BLaER1 treated with 17β-estradiol and CSF1 and Interleukin-3, amounts not matched to agents 10 nM and 100 nM (cell line): ENCODE results near the gene RGS5.

Source experiments
- H3K27ac ChIP-seq, 11 experiments: shearing (Covaris generic); formaldehyde crosslinking; 2 replicates each; pipeline ENCODE4 v1.8.1; 2022
- H3K27me3 ChIP-seq, 11 experiments: shearing (Covaris generic); formaldehyde crosslinking; 2 replicates each; pipeline ENCODE4 v1.8.1; 2022
- H3K36me3 ChIP-seq, 11 experiments: shearing (Covaris generic); formaldehyde crosslinking; 2 replicates each; pipeline ENCODE4 v1.8.1; 2022
- H3K4me1 ChIP-seq, 10 experiments: shearing (Covaris generic); formaldehyde crosslinking; 2 replicates each; pipeline ENCODE4 v1.8.1; 2022
- H3K4me2 ChIP-seq, 11 experiments: shearing (Covaris generic); formaldehyde crosslinking; 2 replicates each; pipeline ENCODE4 v1.8.1; 2022
- H3K4me3 ChIP-seq, 10 experiments: shearing (Covaris generic); formaldehyde crosslinking; 2 replicates each; pipeline ENCODE4 v1.8.1; 2022
- H3K9ac ChIP-seq, 11 experiments: shearing (Covaris generic); formaldehyde crosslinking; 2 replicates each; pipeline ENCODE4 v1.8.1; 2022
- H3K9me3 ChIP-seq, 11 experiments: shearing (Covaris generic); formaldehyde crosslinking; replicated peaks in 1 of 11; 2 replicates each; pipeline ENCODE4 v1.8.1; 2022
- H4K20me1 ChIP-seq, 11 experiments: shearing (Covaris generic); formaldehyde crosslinking; 2 replicates each; pipeline ENCODE4 v1.8.1; 2022
- Cebpa-rat ChIP-seq, 11 experiments: shearing (Covaris generic); IDR thresholded peaks; 2 replicates each; pipeline ENCODE4 v1.8.1; 2022

The RGS5 gene

DNA sequence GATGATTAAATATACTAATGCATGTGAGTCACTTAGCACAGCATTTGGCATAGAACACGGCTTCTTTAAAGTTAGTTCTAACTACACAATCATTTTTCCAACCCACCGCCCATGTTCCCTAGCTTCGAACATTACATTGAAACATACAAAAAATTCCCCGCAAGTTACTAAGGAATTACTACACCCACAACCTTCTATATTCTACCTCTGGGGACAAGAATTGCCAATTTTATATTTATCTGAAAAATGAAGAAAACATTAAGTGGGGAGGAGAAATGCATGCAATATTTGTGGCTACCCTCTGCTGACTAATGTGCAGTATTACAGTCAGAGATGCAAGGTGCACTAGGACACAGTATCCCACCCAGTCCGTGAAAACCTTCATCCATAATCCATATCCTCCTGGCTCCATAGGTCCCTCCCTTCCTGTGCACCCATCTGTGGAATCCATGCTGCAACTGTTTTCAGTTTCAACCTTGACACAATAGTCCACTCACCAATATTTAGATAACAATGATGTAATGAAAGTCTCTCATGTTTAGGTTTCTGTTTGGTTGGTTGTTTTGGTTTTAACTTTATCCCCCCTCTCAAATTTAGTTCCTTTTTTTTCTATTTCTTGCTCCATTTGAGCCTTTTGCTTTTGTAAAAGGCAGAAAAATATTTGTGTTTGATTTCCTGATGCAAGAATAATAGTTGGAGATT, 31.6 kb downstream of the RGS5 start:
- H3K27me3 ChIP-seq = no peaks in the 10 kb centered on the region
- H3K4me1 ChIP-seq = peaks cover 0 to 11% (median 0%) of the 10 kb centered on the region in 10 experiments; a peak in 6 of 20 replicates
- no peak overlapping the region for H3K9ac ChIP-seq
- no peaks in the 10 kb centered on the region for H4K20me1 ChIP-seq
- H3K9me3 ChIP-seq = no peaks in the 10 kb centered on the region
- no peak overlapping the region for H3K27ac ChIP-seq
- no peaks in the 10 kb centered on the region for H3K36me3 ChIP-seq
- H3K4me2 ChIP-seq = no peak overlapping the region
- no peak overlapping the region for H3K4me3 ChIP-seq
- no peak for TF ChIP-seq Cebpa-rat (IDR thresholded peaks at IDR 0.05)

DNA sequence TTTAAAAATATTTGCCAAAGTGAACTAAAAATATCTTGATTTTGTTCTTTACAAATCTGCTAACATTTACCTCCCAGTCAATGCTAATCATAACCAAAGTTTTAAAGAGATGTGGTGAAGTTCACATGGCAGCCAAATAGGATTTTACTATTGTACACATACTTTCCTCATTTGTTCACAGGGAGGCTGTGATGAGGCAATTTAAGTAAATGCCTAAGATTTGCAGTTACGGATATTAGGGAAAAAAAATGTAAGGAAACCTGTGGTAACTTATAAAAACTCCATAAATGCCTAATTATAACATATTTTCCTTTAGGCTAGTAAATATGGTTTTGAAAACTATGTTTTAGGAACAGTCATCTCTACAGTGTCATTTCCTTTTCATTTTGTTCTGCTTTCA, 32.4 kb downstream of the RGS5 start:
- no peak overlapping the region for H3K9ac ChIP-seq
- no peaks in the 10 kb centered on the region for H3K36me3 ChIP-seq
- no peak overlapping the region for H3K4me2 ChIP-seq
- H3K9me3 ChIP-seq = no peaks in the 10 kb centered on the region
- H3K4me3 ChIP-seq = no peak overlapping the region
- H3K4me1 ChIP-seq = peaks cover 0 to 11% (median 0%) of the 10 kb centered on the region in 10 experiments; a peak in 6 of 20 replicates
- no peaks in the 10 kb centered on the region for H3K27me3 ChIP-seq
- no peak for TF ChIP-seq Cebpa-rat (IDR thresholded peaks at IDR 0.05)
- H4K20me1 ChIP-seq = no peaks in the 10 kb centered on the region
- H3K27ac ChIP-seq = no peak overlapping the region

DNA sequence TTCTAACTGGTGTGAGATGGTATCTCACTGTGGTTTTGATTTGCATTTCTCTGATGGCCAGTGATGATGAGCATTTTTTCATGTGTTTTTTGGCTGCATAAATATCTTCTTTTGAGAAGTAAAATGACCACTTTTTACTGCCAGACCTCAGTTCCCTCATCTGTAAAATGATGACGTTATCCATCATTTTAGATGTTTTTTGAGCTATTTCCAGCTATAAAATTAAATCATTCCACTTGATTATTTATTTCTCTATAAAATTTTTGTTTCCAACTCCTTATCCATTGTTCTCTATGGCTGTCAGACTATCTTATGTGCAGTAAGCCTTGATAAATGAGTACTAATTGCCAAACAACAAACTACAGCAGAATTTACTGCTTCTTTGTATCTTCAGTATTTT, 33.2 kb downstream of the RGS5 start:
- Histone ChIP-seq H3K27me3 (no peaks in the 10 kb centered on the region), H3K4me1 (peaks cover 0 to 11% (median 0%) of the 10 kb centered on the region in 10 experiments; a peak in 6 of 20 replicates), H3K4me3 (no peak overlapping the region), H4K20me1 (no peaks in the 10 kb centered on the region), H3K9ac (no peak overlapping the region), H3K9me3 (no peaks in the 10 kb centered on the region), H3K36me3 (no peaks in the 10 kb centered on the region), H3K27ac (no peak overlapping the region), H3K4me2 (no peak overlapping the region)
- no peak for TF ChIP-seq Cebpa-rat (IDR thresholded peaks at IDR 0.05)

DNA sequence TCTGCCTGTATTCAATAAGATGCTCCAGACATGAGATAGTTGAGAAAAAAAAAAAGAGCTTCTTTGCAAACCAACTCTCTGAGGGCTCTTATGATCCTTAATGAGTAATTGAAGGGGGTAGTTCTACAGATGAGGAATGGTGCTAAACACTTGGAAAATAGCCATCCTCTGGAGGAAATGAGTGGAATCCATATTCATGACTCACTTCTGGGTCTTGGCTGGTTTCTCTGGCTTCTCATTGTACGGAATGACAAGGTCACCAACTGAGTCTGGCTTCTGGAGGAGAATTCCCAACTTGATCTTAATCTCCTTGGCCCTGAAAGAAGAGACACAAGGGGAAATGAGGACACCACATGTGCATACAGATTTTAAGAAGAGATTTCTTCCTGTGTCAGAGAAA, 34.7 kb downstream of the RGS5 start:
- Histone ChIP-seq H3K9ac (no peak overlapping the region), H3K27me3 (no peaks in the 10 kb centered on the region), H3K4me2 (no peak overlapping the region), H3K4me3 (no peak overlapping the region), H4K20me1 (no peaks in the 10 kb centered on the region), H3K27ac (no peak overlapping the region), H3K4me1 (peaks cover 0 to 11% (median 0%) of the 10 kb centered on the region in 10 experiments; a peak in 6 of 20 replicates), H3K36me3 (no peaks in the 10 kb centered on the region), H3K9me3 (no peaks in the 10 kb centered on the region)
- no peak for TF ChIP-seq Cebpa-rat (IDR thresholded peaks at IDR 0.05)

DNA sequence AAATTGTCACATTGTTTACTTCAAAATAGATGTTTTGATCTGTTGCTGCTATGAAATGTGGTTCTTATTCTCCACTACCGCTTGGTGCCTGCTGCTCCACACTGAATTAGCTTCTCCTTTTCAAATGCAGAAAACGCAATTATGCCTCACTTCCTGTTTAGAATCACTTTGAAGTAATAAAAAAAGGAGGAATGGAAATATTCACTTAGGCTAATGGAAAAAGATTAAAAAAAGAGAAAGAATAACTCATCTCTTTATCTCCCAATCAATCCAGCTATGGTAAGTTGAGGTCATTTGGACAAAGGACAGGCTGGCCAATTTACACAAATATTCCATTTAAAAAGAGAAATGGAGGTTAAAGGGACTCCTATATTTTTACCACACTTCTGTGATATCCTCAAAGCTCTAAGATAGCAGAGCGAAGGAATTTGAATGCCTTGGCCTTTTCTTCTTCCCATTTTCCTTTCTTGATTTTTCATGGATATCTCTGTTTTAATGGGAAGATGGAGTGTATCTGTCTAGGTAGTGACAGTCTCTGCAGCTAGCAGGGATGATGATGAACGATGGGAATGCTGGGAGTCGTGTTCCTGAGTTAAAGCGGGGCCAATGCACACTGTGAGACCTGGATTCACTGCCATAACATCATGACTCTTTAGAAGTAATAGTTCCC, 35.7 kb downstream of the RGS5 start:
- H3K9ac ChIP-seq = no peak overlapping the region

DNA sequence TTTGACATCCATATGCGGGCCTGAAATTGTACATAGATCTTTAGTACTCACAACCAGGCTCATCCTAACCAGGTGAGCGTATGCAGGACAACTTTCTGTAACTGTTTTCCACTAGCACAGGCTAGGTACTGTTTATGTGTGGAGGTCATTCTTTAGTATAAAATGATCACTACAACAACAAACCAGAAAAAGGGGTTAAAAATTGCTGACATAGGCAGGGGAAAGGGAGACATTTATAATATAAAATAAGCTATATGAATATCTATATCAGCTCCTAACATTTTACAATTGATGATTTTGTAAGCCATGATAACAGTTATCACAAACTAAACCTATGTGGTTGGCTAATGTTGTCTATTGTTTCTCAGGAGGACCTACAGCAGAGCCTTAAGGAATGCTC, 37.6 kb downstream of the RGS5 start:
- Histone ChIP-seq H3K9ac (no peak overlapping the region), H3K4me3 (no peak overlapping the region), H3K9me3 (no peaks in the 10 kb centered on the region), H3K36me3 (no peaks in the 10 kb centered on the region), H3K27ac (no peak overlapping the region), H3K27me3 (no peaks in the 10 kb centered on the region), H4K20me1 (no peaks in the 10 kb centered on the region), H3K4me1 (peaks cover 0 to 11% (median 0%) of the 10 kb centered on the region in 10 experiments; a peak in 6 of 20 replicates), H3K4me2 (no peak overlapping the region)
- TF ChIP-seq Cebpa-rat (IDR thresholded peaks at IDR 0.05) = no peak

More for the DNA sequence above, 35.7 kb downstream of the RGS5 start:
- Histone ChIP-seq H3K36me3 (no peaks in the 10 kb centered on the region), H3K4me3 (no peak overlapping the region), H3K4me1 (peaks cover 0 to 11% (median 0%) of the 10 kb centered on the region in 10 experiments; a peak in 6 of 20 replicates), H3K9me3 (no peaks in the 10 kb centered on the region), H3K27me3 (no peaks in the 10 kb centered on the region), H3K27ac (no peak overlapping the region), H3K4me2 (peak overlapping the region in 3 of 11 experiments; percentile 4 to 31 (median 8); a peak in 2 of 22 replicates), H4K20me1 (no peaks in the 10 kb centered on the region)
- TF ChIP-seq Cebpa-rat (IDR thresholded peaks at IDR 0.05) = no peak

DNA sequence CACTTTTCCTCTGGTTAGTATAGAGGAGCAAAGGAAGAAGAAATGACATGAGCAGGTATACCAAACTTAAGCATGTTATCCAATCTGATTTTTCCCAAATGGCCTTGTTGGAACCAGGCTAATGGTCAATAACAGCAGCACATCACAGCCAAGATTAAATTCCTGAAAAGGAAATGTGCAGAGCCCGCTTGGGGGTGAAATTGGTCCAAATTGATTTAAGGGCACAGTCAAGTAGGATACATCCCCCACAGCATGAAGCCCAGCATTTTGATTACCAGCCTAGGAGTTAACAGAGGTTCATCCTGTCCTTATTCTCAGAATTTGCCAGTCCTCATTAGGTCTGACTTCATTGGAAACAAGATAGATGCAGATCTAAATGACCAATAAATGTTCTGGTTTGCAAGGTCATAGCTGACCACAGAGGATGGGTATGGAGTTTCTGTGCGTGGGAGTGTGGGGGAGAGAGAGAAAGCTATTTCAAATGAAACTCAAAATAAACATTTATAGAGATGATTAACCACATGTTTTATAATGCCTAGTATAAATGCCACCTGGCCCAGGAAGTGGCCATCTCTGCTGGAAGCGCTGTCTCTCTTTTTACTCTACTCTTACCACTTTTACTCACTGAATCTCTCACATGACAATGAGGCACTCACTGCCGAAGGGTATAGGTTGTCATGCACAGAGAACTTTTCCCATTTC, 38.7 kb downstream of the RGS5 start:
- Histone ChIP-seq H3K4me3 (no peak overlapping the region), H3K27ac (no peak overlapping the region), H3K27me3 (no peaks in the 10 kb centered on the region), H3K36me3 (no peaks in the 10 kb centered on the region), H3K4me2 (no peak overlapping the region), H3K9me3 (peaks cover 0 to under 1% (median 0%) of the 10 kb centered on the region in 11 experiments; a peak in 1 of 22 replicates), H3K4me1 (peaks cover 0 to 11% (median 0%) of the 10 kb centered on the region in 10 experiments; a peak in 6 of 20 replicates), H3K9ac (no peak overlapping the region), H4K20me1 (no peaks in the 10 kb centered on the region)
- no peak for TF ChIP-seq Cebpa-rat (IDR thresholded peaks at IDR 0.05)

DNA sequence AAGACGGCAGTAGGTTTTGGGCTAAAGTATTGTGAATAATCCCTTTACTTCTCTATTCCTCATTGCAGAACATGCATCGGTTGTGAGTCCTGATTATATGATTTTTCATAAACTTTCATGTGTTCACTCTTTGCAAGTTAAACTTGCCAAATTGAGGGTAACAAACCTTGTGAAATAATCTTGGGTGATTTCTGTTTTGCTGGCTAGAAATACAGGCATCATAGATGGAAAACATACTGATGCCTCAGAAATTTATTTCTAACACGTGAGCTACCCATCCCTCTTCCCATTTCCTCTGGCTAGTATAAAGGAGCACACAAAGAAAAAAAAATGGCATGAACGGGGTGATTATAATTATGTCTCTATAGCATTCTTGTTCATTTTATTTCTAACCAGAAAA, 39.6 kb downstream of the RGS5 start:
- Histone ChIP-seq H3K27ac (no peak overlapping the region), H3K9me3 (peaks cover 0 to 10% (median 8%) of the 10 kb centered on the region in 11 experiments; a peak in 11 of 22 replicates)

DNA sequence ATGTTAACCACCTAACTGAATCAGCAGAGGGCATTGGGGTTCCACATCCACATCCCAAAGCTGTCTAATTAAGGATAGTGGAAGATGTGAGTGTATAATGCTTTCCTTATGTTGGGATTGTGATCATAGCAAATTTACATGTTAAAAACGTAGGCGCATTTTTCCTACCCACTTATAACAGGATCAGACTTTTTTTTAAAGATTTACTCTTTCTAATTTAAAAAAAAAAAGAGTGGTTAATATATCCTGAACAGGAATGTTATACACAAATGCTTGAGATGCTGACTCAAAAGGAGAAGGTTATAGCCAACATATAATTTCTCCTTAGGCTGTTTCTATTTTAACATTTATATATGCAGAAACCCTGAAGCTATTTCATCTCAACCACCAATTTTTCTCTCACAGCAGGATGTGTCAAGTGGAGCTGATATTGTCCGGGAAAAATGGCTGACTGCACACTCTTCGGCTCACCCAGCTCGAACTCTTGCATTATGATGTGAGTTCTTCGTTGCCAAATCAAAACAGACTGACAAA, 40.3 kb downstream of the RGS5 start:
- no peaks in the 10 kb centered on the region for H4K20me1 ChIP-seq
- peaks cover 0 to 11% (median 0%) of the 10 kb centered on the region in 10 experiments; a peak in 6 of 20 replicates for H3K4me1 ChIP-seq
- H3K4me3 ChIP-seq = no peak overlapping the region
- no peaks in the 10 kb centered on the region for H3K36me3 ChIP-seq
- no peak overlapping the region for H3K27ac ChIP-seq
- no peak for TF ChIP-seq Cebpa-rat (IDR thresholded peaks at IDR 0.05)
- no peaks in the 10 kb centered on the region for H3K27me3 ChIP-seq
- H3K4me2 ChIP-seq = no peak overlapping the region
- H3K9me3 ChIP-seq = peaks cover 0 to 15% (median 10%) of the 10 kb centered on the region in 11 experiments; a peak in 11 of 22 replicates
- no peak overlapping the region for H3K9ac ChIP-seq

More for the DNA sequence above, 39.6 kb downstream of the RGS5 start:
- Histone ChIP-seq H4K20me1 (no peaks in the 10 kb centered on the region), H3K4me3 (no peak overlapping the region), H3K4me2 (no peak overlapping the region), H3K4me1 (peaks cover 0 to 11% (median 0%) of the 10 kb centered on the region in 10 experiments; a peak in 6 of 20 replicates), H3K27me3 (no peaks in the 10 kb centered on the region), H3K9ac (no peak overlapping the region), H3K36me3 (no peaks in the 10 kb centered on the region)
- no peak for TF ChIP-seq Cebpa-rat (IDR thresholded peaks at IDR 0.05)
